Heart left ventricle (tissue), 16 donors: ENCODE measurements around the gene PACSIN1. TPM values are rescaled to one million over a fixed set of nuclear protein-coding genes. Genes with fewer than 3 reads are reported as not detected.

Experiments
- ATAC-seq, 4 donors: fragments of 200-7000 bp; cut with Tn5 transposase; one replicate each; pipeline ENCODE4 v1.9.1; 2020 to 2022; ENCODE audit warnings: moderate library complexity in 4 of 4, mild to moderate bottlenecking in 3 of 4, moderate number of reproducible peaks in 1 of 4
- DNase-seq, 5 donors: peaks; one replicate each; pipeline ENCODE4 v3.0.0-alpha.2; 2020
- H3K27ac ChIP-seq, 12 donors: fragments of 200-600 bp; sonication (generic) in 4 of 12; one replicate each; pipeline versions ENCODE4 v1.5.0 to v1.8.0; 2016 to 2022; ENCODE audit warnings: mild to moderate bottlenecking in 2 of 12
- H3K27me3 ChIP-seq, 9 donors: fragments of 200-600 bp; sonication (generic) in 2 of 9; one replicate each; pipeline versions ENCODE4 v1.5.1 to v1.8.0; 2016 to 2022; ENCODE audit warnings: mild to moderate bottlenecking in 3 of 9
- H3K36me3 ChIP-seq, 9 donors: fragments of 200-600 bp; sonication (generic) in 2 of 9; one replicate each; pipeline versions ENCODE4 v1.5.0 to v1.8.0; 2018 to 2022; ENCODE audit warnings: mild to moderate bottlenecking in 2 of 9
- H3K4me1 ChIP-seq, 12 donors: fragments of 200-600 bp; sonication (generic) in 4 of 12; one replicate each; pipeline versions ENCODE4 v1.5.0 to v1.8.0; 2016 to 2022; ENCODE audit warnings: mild to moderate bottlenecking in 3 of 12
- H3K4me3 ChIP-seq, 12 donors: fragments of 200-600 bp; sonication (generic) in 4 of 12; one replicate each; pipeline versions ENCODE4 v1.5.0 to v1.8.0; 2017 to 2022; ENCODE audit warnings: mild to moderate bottlenecking in 9 of 12, moderate library complexity in 4 of 12
- H3K9me3 ChIP-seq, 12 donors: fragments of 200-600 bp; sonication (generic) in 4 of 12; one replicate each; pipeline versions ENCODE4 v1.5.0 to v1.8.0; 2016 to 2022; ENCODE audit warnings: mild to moderate bottlenecking in 1 of 12
- POLR2A ChIP-seq, 2 donors: fragments of 450-650 bp; IDR thresholded peaks; one replicate each; pipeline ENCODE4 v1.6.1; 2017; ENCODE audit warnings: antibody characterized with exemption in 2 of 2, mild to moderate bottlenecking in 2 of 2, moderate library complexity in 2 of 2
- WGBS, 4 donors: extraction: QIAGEN DNeasy Blood & Tissue Kit in 2 of 4; methylation state at CpG; one replicate each; pipeline versions ENCODE4 v1.1.5 to v1.1.7; 2013 to 2018; 5-methylcytosine and 5-hydroxymethylcytosine counted together
- intact Hi-C, 10 donors: fragments of 100-400 bp; cut with DNase I; formaldehyde crosslinking; loops; one replicate each; pipeline versions ENCODE4 v1.11.1 to v1.14.2; 2022
- polyA plus RNA-seq, 2 donors: library from polyadenylated mRNA; stranded (reverse); fragments of 200-250 nt; gene quantifications; one replicate each; pipeline ENCODE4 v1.2.3, GENCODE V29; 2013
- total RNA-seq, 9 donors: library from RNA; depleted of rRNA in 2 of 9; stranded (reverse); fragments of >200 nt in 2 of 9; fragmentation: NEBNext Ultra II Directional in 3 of 9; extraction: Animal tissue kit (Norgen Biotek cat#: 25700) in 3 of 9; gene quantifications; one replicate each; pipeline versions ENCODE4 v1.1.0 to v1.2.4, GENCODE V29; 2016 to 2023
- TF ChIP-seq, protein P1 (sequence below), 12 donors: fragments of 200-600 bp; sonication (generic) in 4 of 12; IDR thresholded peaks; one replicate each; pipeline versions ENCODE4 v1.5.0 to v1.8.0; 2018 to 2022; ENCODE audit warnings: antibody characterized with exemption in 12 of 12, mild to moderate bottlenecking in 5 of 12
- donor health status: ischemic (EF 13 %, LVEDD 7.1; RV severe dilation, severe dysfunction).
- donor health status: healthy with polysubstance abuse.
- donor health status: DM: no; HTN: yes; CAD: no.
- donor health status: DM: no; HTN: no; CAD: no.
- donor health status: ischemic (EF 25% LVEDD 6.9; RV normal size, moderate dysfunction).
- donor health status: ischemic (EF 25% LVEDD 5.7; RV mildly dilated, moderate dysfunction).
- donor health status: healthy.
- donor health status: DM: yes; HTN: yes; CAD: no.
- donor health status: ischemic (EF 35%, LVEDD 5.7; RV mildly dilated, moderate dysfunction).
- donor health status: nonischemic (EF 11% LVEDD 7.7; RV severe dilation, severe dysfunction).
- donor health status: DM: yes; HTN: yes; CAD: no.
- donor health status: PGD.
- donor health status: ischemic (EF 29% LVEDD 5.4; RV normal size, mild dysfunction).
- donor health status: nonischemic (EF 23%, LVEDD 6.1; RV moderate dilation, normal function).

PACSIN1 gene
- total and polyA plus RNA-seq, 11 donors, result 1.6 to 12.7 (median 6.0) TPM

GRCh38 chr6:34555007-34555322, 89.1 kb downstream of the PACSIN1 start:
- no peaks in the 10 kb centered on the region for H3K4me1 ChIP-seq
- ATAC-seq, result no peak
- no peaks in the 10 kb centered on the region for H3K36me3 ChIP-seq
- H3K27me3 ChIP-seq, result no peaks in the 10 kb centered on the region
- DNase-seq, result no peak
- H3K4me3 ChIP-seq, result no peak overlapping the region
- H3K9me3 ChIP-seq, result peaks cover 0 to 9% (median 0%) of the 10 kb centered on the region in 12 donors
- 84 to 92% (median 88%) methylated on average over 11 of the region's 11 CpGs for WGBS, 4 donors
- TF ChIP-seq, protein P1, sequence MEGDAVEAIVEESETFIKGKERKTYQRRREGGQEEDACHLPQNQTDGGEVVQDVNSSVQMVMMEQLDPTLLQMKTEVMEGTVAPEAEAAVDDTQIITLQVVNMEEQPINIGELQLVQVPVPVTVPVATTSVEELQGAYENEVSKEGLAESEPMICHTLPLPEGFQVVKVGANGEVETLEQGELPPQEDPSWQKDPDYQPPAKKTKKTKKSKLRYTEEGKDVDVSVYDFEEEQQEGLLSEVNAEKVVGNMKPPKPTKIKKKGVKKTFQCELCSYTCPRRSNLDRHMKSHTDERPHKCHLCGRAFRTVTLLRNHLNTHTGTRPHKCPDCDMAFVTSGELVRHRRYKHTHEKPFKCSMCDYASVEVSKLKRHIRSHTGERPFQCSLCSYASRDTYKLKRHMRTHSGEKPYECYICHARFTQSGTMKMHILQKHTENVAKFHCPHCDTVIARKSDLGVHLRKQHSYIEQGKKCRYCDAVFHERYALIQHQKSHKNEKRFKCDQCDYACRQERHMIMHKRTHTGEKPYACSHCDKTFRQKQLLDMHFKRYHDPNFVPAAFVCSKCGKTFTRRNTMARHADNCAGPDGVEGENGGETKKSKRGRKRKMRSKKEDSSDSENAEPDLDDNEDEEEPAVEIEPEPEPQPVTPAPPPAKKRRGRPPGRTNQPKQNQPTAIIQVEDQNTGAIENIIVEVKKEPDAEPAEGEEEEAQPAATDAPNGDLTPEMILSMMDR (IDR thresholded peaks at IDR 0.05), result no peak
- TF ChIP-seq POLR2A (IDR thresholded peaks at IDR 0.05), result no peak
- no peak overlapping the region for H3K27ac ChIP-seq
- intact Hi-C loops, result no loop called here

DNA sequence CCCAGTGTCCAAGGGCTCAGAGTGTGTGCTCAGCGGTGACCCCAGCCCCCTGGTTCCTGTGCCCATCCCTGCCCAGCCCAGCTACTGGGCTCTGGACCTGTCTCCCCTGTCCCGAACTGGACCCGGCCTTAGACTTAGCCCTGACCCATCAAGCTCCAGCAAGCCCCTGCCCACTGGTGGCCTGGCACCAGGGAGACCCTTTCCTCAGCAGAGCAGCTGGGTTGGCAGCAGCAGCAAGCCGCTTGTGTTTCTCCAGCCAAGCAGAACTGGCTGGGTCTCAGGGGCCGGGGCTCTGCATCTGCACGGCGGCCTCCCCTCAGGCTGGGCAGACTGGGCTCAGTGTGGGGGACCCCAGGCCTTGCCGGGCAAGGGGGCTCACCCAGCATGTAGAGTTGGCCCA, 89.5 kb downstream of the PACSIN1 start:
- WGBS, 4 donors, result 87 to 92% (median 89%) methylated on average over 7 to 8 of the region's 8 CpGs
- ATAC-seq (no peak), DNase-seq (no peak)
- no peak overlapping the region for H3K27ac ChIP-seq
- TF ChIP-seq, protein P1 (IDR thresholded peaks at IDR 0.05), result no peak
- no peak for TF ChIP-seq POLR2A (IDR thresholded peaks at IDR 0.05)
- no peak overlapping the region for H3K4me3 ChIP-seq
- no peaks in the 10 kb centered on the region for H3K36me3 ChIP-seq
- H3K4me1 ChIP-seq, result peaks cover 0 to 2% (median 0%) of the 10 kb centered on the region in 12 donors
- H3K9me3 ChIP-seq, result peaks cover 0 to 9% (median 0%) of the 10 kb centered on the region in 12 donors
- H3K27me3 ChIP-seq, result no peaks in the 10 kb centered on the region
- intact Hi-C loops, result no loop called here

DNA sequence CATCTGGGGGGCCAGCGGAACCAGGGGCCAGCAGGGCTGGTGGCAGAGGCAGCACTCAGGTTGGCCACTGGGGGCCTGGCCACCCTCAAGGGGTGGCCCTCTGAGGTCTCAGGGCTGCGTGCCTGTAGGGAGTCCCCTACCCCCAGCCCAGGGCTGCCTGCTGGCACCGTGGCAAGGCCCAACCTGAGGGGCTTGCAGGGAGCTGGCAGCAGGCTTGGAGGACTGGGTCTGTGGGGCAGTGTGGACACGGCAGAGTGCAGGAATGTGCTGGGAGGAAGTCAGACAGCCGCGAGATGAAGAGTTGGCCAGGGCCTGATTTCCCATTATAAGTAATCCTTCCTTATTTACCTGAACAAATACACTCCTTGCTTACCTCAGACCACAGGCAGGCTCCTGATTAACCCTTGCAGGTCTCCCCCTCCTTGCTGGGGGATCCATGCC, 90.2 kb downstream of the PACSIN1 start, which contains the start of gene SPDEF:
Gene SPDEF, minus strand, starts transcription at position 299 of the 441 bp plus-strand sequence. CDS start 11,874 bp downstream, outside the sequence.
- ATAC-seq, result no peak

GRCh38 chr6:34556493-34556892, 90.6 kb downstream of the PACSIN1 start:
- Histone ChIP-seq H3K36me3 (no peaks in the 10 kb centered on the region), H3K27ac (no peak overlapping the region), H3K9me3 (peaks cover 0 to 9% (median 0%) of the 10 kb centered on the region in 12 donors), H3K4me1 (peaks cover 0 to 6% (median 0%) of the 10 kb centered on the region in 12 donors), H3K4me3 (no peak overlapping the region), H3K27me3 (no peaks in the 10 kb centered on the region)
- no peak for TF ChIP-seq POLR2A (IDR thresholded peaks at IDR 0.05)
- TF ChIP-seq, protein P1 (IDR thresholded peaks at IDR 0.05), result no peak
- WGBS, 4 donors, result 82 to 90% (median 85%) methylated on average over 7 to 9 of the region's 9 CpGs
- intact Hi-C loops, result no loop called here
- DNase-seq (no peak), ATAC-seq (no peak)

More for the DNA sequence above, 90.2 kb downstream of the PACSIN1 start, which contains the start of gene SPDEF:
- 62 to 65% (median 64%) methylated on average over 4 to 6 of the region's 6 CpGs for WGBS, 4 donors
- Histone ChIP-seq H3K27me3 (no peaks in the 10 kb centered on the region), H3K9me3 (peaks cover 0 to 9% (median 0%) of the 10 kb centered on the region in 12 donors), H3K4me1 (peaks cover 0 to 6% (median 0%) of the 10 kb centered on the region in 12 donors), H3K4me3 (no peak within 1 kb of the TSS), H3K36me3 (no peaks in the 10 kb centered on the region), H3K27ac (no peak within 1 kb of the TSS)
- TF ChIP-seq POLR2A (IDR thresholded peaks at IDR 0.05), result no peak
- TF ChIP-seq, protein P1 (IDR thresholded peaks at IDR 0.05), result no peak
- no peak for DNase-seq
- intact Hi-C loops, result no loop called here
